GM12891 (cell line): ENCODE measurements around the gene SAP130.

ENCODE experiments used
- DNase-seq: peaks from one replicate; pipeline ENCODE4 v3.0.0; 2011; ENCODE audit warnings: low spot score; ENCODE audit not compliant: insufficient read length
- FAIRE-seq: peaks from 2 replicates; lab custom pipeline; 2011; peaks lifted over from hg19 to GRCh38; lab: Jason Lieb, UNC
- PAX5 ChIP-seq: IDR thresholded peaks from 2 replicates; pipeline ENCODE4 v1.6.1; 2011; ENCODE audit warnings: low read length, moderate library complexity, mild to moderate bottlenecking; ENCODE audit not compliant: insufficient read depth, severe bottlenecking
- POLR2A ChIP-seq: IDR thresholded peaks from 2 replicates; pipeline ENCODE4 v1.6.1; 2011; ENCODE audit warnings: low read depth, low read length, control low read depth
- POLR2AphosphoS5 ChIP-seq: IDR thresholded peaks from 2 replicates; pipeline ENCODE4 v1.6.1; 2011; ENCODE audit warnings: low read depth, low read length, control low read depth
- POU2F2 ChIP-seq: IDR thresholded peaks from 2 replicates; pipeline ENCODE4 v1.6.1; 2011; ENCODE audit warnings: low read depth, mild to moderate bottlenecking, control low read depth, low read length, moderate library complexity
- SPI1 ChIP-seq: IDR thresholded peaks from 2 replicates; pipeline ENCODE4 v1.6.1; 2011; ENCODE audit warnings: low read depth, low read length, control low read depth
- TAF1 ChIP-seq: IDR thresholded peaks from 2 replicates; pipeline ENCODE4 v1.6.1; 2011; ENCODE audit warnings: low read depth, low read length, control low read depth

SAP130 gene

GRCh38 chr2:127961729-127962128 lies 66.1 kb downstream of the SAP130 start:
- DNase-seq = no peak
- TF ChIP-seq POU2F2 (no peak), TAF1 (no peak)
- no peak for FAIRE-seq

- no peak for TF ChIP-seq POLR2AphosphoS5
- no peak for FAIRE-seq
Observed at GRCh38 chr2:127957240-127957639, 70.6 kb downstream of the SAP130 start.

DNA sequence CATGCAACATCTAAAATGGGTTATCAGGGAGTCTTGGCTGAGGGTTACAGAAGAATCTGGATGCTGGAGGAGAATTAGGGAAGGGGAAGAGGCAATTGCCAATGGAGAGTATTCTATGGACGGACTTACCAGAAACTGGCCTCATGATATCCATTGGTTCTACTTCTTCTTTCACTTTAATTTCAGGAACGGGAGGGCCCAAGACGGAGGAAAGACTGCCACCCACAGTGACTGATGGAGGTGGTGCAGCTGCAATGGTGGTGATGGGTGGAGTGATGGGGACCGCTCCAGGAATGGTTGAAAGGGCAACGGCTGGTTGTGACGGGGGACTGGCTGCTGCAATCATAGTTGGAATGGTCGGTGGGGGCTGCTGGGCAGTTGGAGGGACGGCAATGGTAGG lies 73.0 kb downstream of the SAP130 start:
- DNase-seq (no peak), FAIRE-seq (no peak)
- no peak for TF ChIP-seq TAF1
- no peak for TF ChIP-seq POLR2A
- TF ChIP-seq PAX5 = no peak
- TF ChIP-seq POLR2AphosphoS5 = no peak
- no peak for TF ChIP-seq POU2F2
- no peak for TF ChIP-seq SPI1

More at GRCh38 chr2:127957240-127957639, 70.6 kb downstream of the SAP130 start:
- no peak for DNase-seq

DNA sequence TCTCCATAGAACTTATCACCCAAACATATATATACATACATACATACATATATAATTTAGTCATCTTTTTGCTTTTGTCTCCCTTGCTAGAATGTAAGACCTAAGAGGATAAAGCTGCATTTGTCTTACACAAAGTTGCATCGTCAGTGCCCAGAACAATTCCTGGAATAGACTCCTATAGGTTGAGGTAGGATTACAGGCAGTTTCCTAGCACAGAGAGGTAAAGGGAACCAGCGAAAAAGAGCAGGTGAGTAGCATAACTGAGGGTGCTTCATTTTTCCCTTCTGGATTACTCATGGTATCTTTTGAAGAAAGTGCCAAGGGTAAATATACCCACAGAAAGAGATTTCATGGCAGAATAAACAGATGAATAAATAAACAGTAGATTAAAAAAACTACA lies 74.0 kb downstream of the SAP130 start:
- no peak for TF ChIP-seq POLR2AphosphoS5
- no peak for TF ChIP-seq PAX5
- no peak for TF ChIP-seq POLR2A
- no peak for FAIRE-seq
- DNase-seq = no peak

DNA sequence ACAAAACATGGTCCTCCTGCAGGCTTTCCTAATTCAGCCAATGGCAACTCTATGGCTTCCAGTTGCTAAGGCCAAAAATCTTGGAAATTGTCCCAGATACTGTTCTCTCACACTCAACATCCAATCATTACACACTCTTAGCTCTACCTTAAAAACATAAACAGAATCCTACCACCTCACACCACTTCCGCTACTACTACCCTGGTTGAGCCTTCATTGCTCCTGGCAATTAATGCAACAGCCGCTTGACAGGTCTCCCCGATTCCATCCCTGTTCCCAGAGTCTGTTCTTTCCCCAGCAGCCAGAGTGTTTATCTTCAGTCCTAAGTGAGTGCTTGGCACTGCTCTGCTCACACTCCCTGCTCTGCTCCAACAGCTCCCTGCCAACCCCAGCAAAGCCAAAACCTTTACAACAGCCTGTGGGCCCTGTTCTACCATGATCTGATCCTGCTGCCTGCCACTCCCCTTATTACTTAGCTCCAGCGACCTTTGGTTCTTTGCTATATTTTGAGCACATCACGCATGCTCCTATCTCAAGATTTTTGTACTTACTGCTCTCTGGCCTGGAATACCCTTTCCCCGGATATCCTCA lies 74.6 kb downstream of the SAP130 start:
- FAIRE-seq (no peak), DNase-seq (no peak)
- no peak for TF ChIP-seq POLR2A
- no peak for TF ChIP-seq POLR2AphosphoS5
- no peak for TF ChIP-seq PAX5
- TF ChIP-seq SPI1 = no peak
- TF ChIP-seq POU2F2 = no peak
- no peak for TF ChIP-seq TAF1

- no peak for FAIRE-seq
- DNase-seq = no peak
- TF ChIP-seq POLR2A (no peak), POU2F2 (no peak), PAX5 (no peak), POLR2AphosphoS5 (no peak), TAF1 (no peak), SPI1 (no peak)
Observed at GRCh38 chr2:127951026-127951425, 76.8 kb downstream of the SAP130 start.

- DNase-seq (no peak), FAIRE-seq (no peak)
- peak; percentile 92 for TF ChIP-seq SPI1
- TF ChIP-seq POLR2A = no peak
Observed at GRCh38 chr2:127950264-127950663, 77.6 kb downstream of the SAP130 start.

DNA sequence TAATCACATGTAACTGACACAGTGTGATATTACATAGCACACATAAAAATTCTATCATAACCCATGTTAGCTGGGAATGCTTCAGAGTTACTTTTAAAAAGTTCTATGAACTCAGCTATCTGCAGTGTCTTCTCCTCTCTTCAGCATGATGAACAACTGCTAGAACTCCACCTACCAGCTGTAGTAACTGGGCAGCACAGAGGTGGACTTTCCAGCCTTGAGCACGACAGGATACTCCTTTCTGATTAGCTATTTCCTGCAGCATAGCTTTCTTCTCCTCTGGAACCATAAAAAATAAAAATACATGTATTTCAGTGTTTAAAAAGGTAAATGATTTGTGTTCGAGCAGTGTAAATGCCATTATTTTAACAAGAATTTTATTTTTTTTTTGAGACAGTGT lies 82.6 kb downstream of the SAP130 start:
- DNase-seq (no peak), FAIRE-seq (no peak)
- TF ChIP-seq POU2F2 (no peak), POLR2AphosphoS5 (no peak), TAF1 (no peak), PAX5 (no peak), SPI1 (no peak), POLR2A (no peak)

DNA sequence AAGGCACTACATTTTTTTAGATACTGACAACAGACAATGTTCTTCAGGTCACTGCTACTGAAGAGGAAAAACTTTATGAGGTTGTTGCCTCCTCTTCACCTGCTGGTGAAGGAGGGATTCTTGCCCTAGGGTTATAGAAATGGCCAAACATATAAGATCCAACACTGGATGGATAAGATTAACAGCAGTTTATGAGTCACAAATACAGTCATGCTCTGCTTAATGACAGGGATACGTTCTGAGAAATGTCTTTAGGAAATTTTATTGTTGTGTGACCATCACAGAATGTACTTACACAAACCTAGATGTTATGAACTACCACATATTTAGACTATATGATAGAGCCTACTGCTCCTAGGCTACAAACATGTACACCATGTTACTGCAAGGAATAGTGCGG lies 84.7 kb downstream of the SAP130 start:
- DNase-seq = no peak
- TF ChIP-seq SPI1 (no peak), TAF1 (no peak), PAX5 (no peak), POLR2AphosphoS5 (no peak), POU2F2 (no peak), POLR2A (no peak)
- no peak for FAIRE-seq

GRCh38 chr2:127942002-127942401 lies 85.9 kb downstream of the SAP130 start:
- no peak for DNase-seq
- FAIRE-seq = no peak
- no peak for TF ChIP-seq POU2F2
- no peak for TF ChIP-seq TAF1
- no peak for TF ChIP-seq SPI1
- no peak for TF ChIP-seq POLR2AphosphoS5
- no peak for TF ChIP-seq POLR2A
- no peak for TF ChIP-seq PAX5

- no peak for FAIRE-seq
- TF ChIP-seq POLR2AphosphoS5 (no peak), POU2F2 (no peak), SPI1 (no peak), PAX5 (no peak), POLR2A (no peak), TAF1 (no peak)
- DNase-seq = no peak
Observed at GRCh38 chr2:127941461-127941860, 86.4 kb downstream of the SAP130 start.
